PFSK-1 (cell line): Measurements from ENCODE around the gene TRAM2.

ENCODE experiments used
- FOXP2 ChIP-seq: optimal IDR thresholded peaks from 2 replicates; pipeline ENCODE3; 2011; ENCODE audit warnings: borderline replicate concordance, control low read depth, inconsistent platforms; ENCODE audit not compliant: insufficient read depth; ENCODE audit errors: extremely low read length, extremely low read depth
- POLR2AphosphoS5 ChIP-seq: IDR thresholded peaks from 2 replicates; pipeline ENCODE4 v1.6.1; 2012; ENCODE audit warnings: low read depth, mild to moderate bottlenecking, control low read depth, low read length, moderate library complexity
- SIN3A ChIP-seq: IDR thresholded peaks from 2 replicates; pipeline ENCODE4 v1.6.1; 2012; ENCODE audit warnings: mild to moderate bottlenecking, low read length, moderate library complexity, borderline replicate concordance; ENCODE audit not compliant: insufficient read depth
- TAF1 ChIP-seq: IDR thresholded peaks from 2 replicates; pipeline ENCODE4 v1.6.1; 2012; ENCODE audit warnings: low read length, control low read depth, borderline replicate concordance; ENCODE audit not compliant: insufficient read depth
- TF ChIP-seq, protein P1 (sequence below), 2 experiments: IDR thresholded peaks; 2 replicates each; pipeline versions ENCODE4 v1.6.1 to v1.8.0; 2011 to 2012; ENCODE audit warnings: low read depth in 2 of 2, low read length in 2 of 2, control low read depth in 1 of 2, inconsistent platforms in 1 of 2, mild to moderate bottlenecking in 1 of 2, moderate library complexity in 1 of 2; ENCODE audit not compliant: insufficient read depth in 1 of 2

TRAM2 gene

DNA sequence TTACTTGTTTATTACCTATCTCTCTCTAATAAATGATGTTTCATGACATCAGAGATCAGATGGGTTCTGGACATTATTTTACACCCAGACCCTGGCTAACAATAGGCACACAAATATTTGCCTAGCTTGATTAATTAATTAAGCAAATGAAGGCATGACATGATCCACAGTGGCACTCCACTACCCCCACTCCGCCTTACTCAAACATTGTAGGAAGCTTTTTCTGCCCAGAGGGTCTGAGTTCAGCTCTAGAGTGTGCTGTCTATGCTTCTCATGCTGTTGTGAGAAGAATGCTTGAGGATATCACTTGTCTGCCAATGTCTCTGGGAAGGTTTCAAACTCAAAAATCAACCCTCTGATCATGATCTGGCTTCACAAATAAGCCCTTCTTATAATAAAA is 45.0 kb downstream of the TRAM2 start:
- TF ChIP-seq, protein P1, sequence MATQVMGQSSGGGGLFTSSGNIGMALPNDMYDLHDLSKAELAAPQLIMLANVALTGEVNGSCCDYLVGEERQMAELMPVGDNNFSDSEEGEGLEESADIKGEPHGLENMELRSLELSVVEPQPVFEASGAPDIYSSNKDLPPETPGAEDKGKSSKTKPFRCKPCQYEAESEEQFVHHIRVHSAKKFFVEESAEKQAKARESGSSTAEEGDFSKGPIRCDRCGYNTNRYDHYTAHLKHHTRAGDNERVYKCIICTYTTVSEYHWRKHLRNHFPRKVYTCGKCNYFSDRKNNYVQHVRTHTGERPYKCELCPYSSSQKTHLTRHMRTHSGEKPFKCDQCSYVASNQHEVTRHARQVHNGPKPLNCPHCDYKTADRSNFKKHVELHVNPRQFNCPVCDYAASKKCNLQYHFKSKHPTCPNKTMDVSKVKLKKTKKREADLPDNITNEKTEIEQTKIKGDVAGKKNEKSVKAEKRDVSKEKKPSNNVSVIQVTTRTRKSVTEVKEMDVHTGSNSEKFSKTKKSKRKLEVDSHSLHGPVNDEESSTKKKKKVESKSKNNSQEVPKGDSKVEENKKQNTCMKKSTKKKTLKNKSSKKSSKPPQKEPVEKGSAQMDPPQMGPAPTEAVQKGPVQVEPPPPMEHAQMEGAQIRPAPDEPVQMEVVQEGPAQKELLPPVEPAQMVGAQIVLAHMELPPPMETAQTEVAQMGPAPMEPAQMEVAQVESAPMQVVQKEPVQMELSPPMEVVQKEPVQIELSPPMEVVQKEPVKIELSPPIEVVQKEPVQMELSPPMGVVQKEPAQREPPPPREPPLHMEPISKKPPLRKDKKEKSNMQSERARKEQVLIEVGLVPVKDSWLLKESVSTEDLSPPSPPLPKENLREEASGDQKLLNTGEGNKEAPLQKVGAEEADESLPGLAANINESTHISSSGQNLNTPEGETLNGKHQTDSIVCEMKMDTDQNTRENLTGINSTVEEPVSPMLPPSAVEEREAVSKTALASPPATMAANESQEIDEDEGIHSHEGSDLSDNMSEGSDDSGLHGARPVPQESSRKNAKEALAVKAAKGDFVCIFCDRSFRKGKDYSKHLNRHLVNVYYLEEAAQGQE (IDR thresholded peaks at IDR 0.05; ENCODE audit: insufficient read depth in 1 of 2, low read depth in 2 of 2, low read length in 2 of 2): no peak
- TF ChIP-seq TAF1 (no peak), FOXP2 (no peak), SIN3A (no peak), POLR2AphosphoS5 (no peak)

DNA sequence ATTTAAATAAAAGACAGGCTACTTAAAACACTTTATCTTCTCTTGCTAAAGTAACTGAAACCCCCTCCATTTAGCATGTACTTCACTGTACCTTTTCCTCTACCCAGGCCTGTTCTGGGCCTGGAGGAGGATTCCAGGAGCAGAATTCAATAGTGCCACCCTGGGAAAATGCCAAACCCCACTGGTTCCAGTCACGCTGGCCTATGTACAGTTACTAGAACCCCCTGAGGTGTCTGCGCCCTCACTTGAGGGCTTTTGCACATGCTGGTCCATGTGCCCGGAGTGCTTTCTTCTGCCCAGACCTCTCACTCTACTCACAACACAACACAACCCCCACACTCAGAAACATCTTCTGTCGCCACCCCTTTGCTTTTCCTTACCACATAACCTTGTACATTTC is 45.5 kb downstream of the TRAM2 start:
- TF ChIP-seq FOXP2 (no peak), TAF1 (no peak), SIN3A (no peak), POLR2AphosphoS5 (no peak)
- TF ChIP-seq, protein P1 (IDR thresholded peaks at IDR 0.05; ENCODE audit: insufficient read depth in 1 of 2, low read depth in 2 of 2, low read length in 2 of 2): no peak

GRCh38 chr6:52530351-52530750 is 46.5 kb downstream of the TRAM2 start:
- TF ChIP-seq, protein P1 (IDR thresholded peaks at IDR 0.05; ENCODE audit: insufficient read depth in 1 of 2, low read depth in 2 of 2, low read length in 2 of 2): no peak
- TF ChIP-seq TAF1 (no peak), POLR2AphosphoS5 (no peak), SIN3A (no peak), FOXP2 (no peak)

DNA sequence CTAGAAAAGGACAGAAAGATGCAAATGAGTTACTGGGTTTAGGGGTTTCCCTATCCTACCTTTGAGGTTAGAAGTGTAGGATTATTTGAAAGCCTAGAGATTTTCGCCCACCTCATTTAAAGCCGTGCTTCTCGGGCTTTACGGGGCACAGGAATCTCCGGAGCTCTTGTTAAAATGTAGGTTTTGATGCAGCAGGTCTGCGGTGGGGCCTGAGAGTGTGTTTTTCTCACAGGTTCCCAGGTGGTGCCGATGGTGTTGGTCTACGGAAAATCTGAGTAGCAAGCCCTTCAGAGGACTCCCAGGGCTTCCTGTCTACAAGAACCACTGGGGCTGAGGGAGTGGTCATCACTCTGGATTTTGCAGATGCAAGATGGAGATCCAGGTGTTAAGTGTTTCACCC is 47.5 kb downstream of the TRAM2 start:
- no peak for TF ChIP-seq POLR2AphosphoS5
- TF ChIP-seq SIN3A: no peak
- no peak for TF ChIP-seq FOXP2
- no peak for TF ChIP-seq TAF1
- TF ChIP-seq, protein P1 (IDR thresholded peaks at IDR 0.05; ENCODE audit: insufficient read depth in 1 of 2, low read depth in 2 of 2, low read length in 2 of 2): no peak

- no peak for TF ChIP-seq SIN3A
- TF ChIP-seq, protein P1 (IDR thresholded peaks at IDR 0.05; ENCODE audit: insufficient read depth in 1 of 2, low read depth in 2 of 2, low read length in 2 of 2): no peak
- no peak for TF ChIP-seq TAF1
- TF ChIP-seq FOXP2: no peak
- TF ChIP-seq POLR2AphosphoS5: no peak
Measured at GRCh38 chr6:52527436-52527835, 49.4 kb downstream of the TRAM2 start.
